K562 (cell line): Measurements from ENCODE around the gene MRPS18B. TPM values are rescaled to one million over a fixed set of nuclear protein-coding genes. Genes with fewer than 3 reads are reported as not detected.
A peak's percentile ranks its signal among the peaks of the same experiment; 100 is the strongest.

ENCODE experiments used
- BHLHE40 ChIP-seq: IDR thresholded peaks from 2 replicates; pipeline ENCODE4 v1.6.1; 2011; ENCODE audit warnings: low read length, improper control_type of control experiment
- BRD4 ChIP-seq: fragments of 200-600 bp; sonication (generic); IDR thresholded peaks from 2 replicates; pipeline ENCODE4 v1.6.1; 2017; ENCODE audit warnings: inconsistent platforms
- FOXJ3 ChIP-seq: sonication (generic); formaldehyde crosslinking; IDR thresholded peaks from 2 replicates; pipeline ENCODE4 v1.4.0; 2020; ENCODE audit warnings: mild to moderate bottlenecking, missing genetic modification reagents
- GABPB1 ChIP-seq: sonication (generic); formaldehyde crosslinking; IDR thresholded peaks from 2 replicates; pipeline ENCODE4 v1.8.0; 2022; ENCODE audit warnings: mild to moderate bottlenecking, missing genetic modification reagents
- HEY1 ChIP-seq: fragments of 250-450 bp; sonication (Bioruptor Pico); IDR thresholded peaks from 2 replicates; pipeline ENCODE4 v1.5.0; 2020; ENCODE audit warnings: mild to moderate bottlenecking, moderate library complexity, borderline replicate concordance
- IRF9 ChIP-seq: fragments of 450-650 bp; IDR thresholded peaks from 2 replicates; pipeline ENCODE4 v1.6.1; 2016; ENCODE audit warnings: missing biosample characterization, missing genetic modification characterization
- KAT8 ChIP-seq: fragments of 450-650 bp; IDR thresholded peaks from 2 replicates; pipeline ENCODE4 v1.6.1; 2016; ENCODE audit warnings: low read depth, mild to moderate bottlenecking
- NCOA6 ChIP-seq: fragments of 450-650 bp; IDR thresholded peaks from 2 replicates; pipeline ENCODE4 v1.6.1; 2017; ENCODE audit warnings: mild to moderate bottlenecking
- RFX5 ChIP-seq: IDR thresholded peaks from 2 replicates; pipeline ENCODE4 v1.6.1; 2011; ENCODE audit warnings: low read depth, mild to moderate bottlenecking, improper control_type of control experiment, low read length
- SMAD2 ChIP-seq: fragments of 150-350 bp; IDR thresholded peaks from 2 replicates; pipeline ENCODE4 v1.6.1; 2014; ENCODE audit warnings: low read depth, mild to moderate bottlenecking, low read length
- SREBF1 ChIP-seq: fragments of 150-350 bp; IDR thresholded peaks from 2 replicates; pipeline ENCODE4 v1.6.1; 2014; ENCODE audit warnings: antibody characterized with exemption, low read depth, low read length, borderline replicate concordance
- XRCC3 ChIP-seq: fragments of 450-650 bp; IDR thresholded peaks from 2 replicates; pipeline ENCODE4 v1.6.1; 2017; ENCODE audit warnings: mild to moderate bottlenecking, moderate library complexity
- ZKSCAN8 ChIP-seq: fragments of 200-800 bp; sonication (Bioruptor generic); IDR thresholded peaks from 2 replicates; pipeline ENCODE4 v1.6.1; 2016; ENCODE audit warnings: missing genetic modification characterization, missing compliant biosample characterization
- ZNF140 ChIP-seq: fragments of 250-450 bp; sonication (Bioruptor Pico); IDR thresholded peaks from 2 replicates; pipeline ENCODE4 v1.8.0; 2021; ENCODE audit warnings: moderate library complexity, mild to moderate bottlenecking, inconsistent platforms
- polyA plus RNA-seq, 8 experiments: library from polyadenylated mRNA; depleted of rRNA in 4 of 8; stranded (reverse) in 5 of 8; unstranded in 3 of 8; fragments of >200 nt; fragmentation: Nextera tagmentation in 2 of 8; fragmentation: Illumina TruSeq in 1 of 8; extraction: Ambion mirVana in 2 of 8; extraction: Trizol in 1 of 8; gene quantifications; 2 replicates each; pipeline versions ENCODE4 v1.2.1 to v1.2.3, GENCODE V29; 2011 to 2014; ENCODE audit warnings: inconsistent platforms in 1 of 8, missing spikeins in 1 of 8
- total RNA-seq, 7 experiments: library from RNA; depleted of rRNA in 6 of 7; stranded (reverse); fragments of >200 nt in 6 of 7; fragmentation: Illumina TruSeq in 2 of 7; extraction: Trizol in 2 of 7; gene quantifications; 2 replicates each; pipeline versions ENCODE4 v1.2.1 to v1.2.3, GENCODE V29; 2011 to 2021; ENCODE audit warnings: low replicate concordance in 1 of 7
- TF ChIP-seq, protein P1 (sequence below): fragments of 250-450 bp; sonication (Bioruptor Pico); IDR thresholded peaks from 2 replicates; pipeline ENCODE4 v1.4.0; 2020; ENCODE audit warnings: mild to moderate bottlenecking, moderate library complexity, borderline replicate concordance
- TF ChIP-seq, protein P2 (sequence below): fragments of 250-450 bp; sonication (Bioruptor Pico); IDR thresholded peaks from 2 replicates; pipeline ENCODE4 v1.8.0; 2022; ENCODE audit warnings: moderate library complexity, mild to moderate bottlenecking, inconsistent platforms
- TF ChIP-seq, protein P3 (sequence below): fragments of 450-650 bp; conservative IDR thresholded peaks from 2 replicates; pipeline ENCODE4 v1.6.1; 2016; ENCODE audit warnings: missing genetic modification characterization, low read depth, mild to moderate bottlenecking, control low read depth, missing compliant biosample characterization
- TF ChIP-seq, protein P4 (sequence below): fragments of 250-450 bp; sonication (Bioruptor Pico); IDR thresholded peaks from 2 replicates; pipeline ENCODE4 v1.4.0; 2020; ENCODE audit warnings: mild to moderate bottlenecking
- TF ChIP-seq, protein P5 (sequence below): sonication (generic); formaldehyde crosslinking; IDR thresholded peaks from 2 replicates; pipeline ENCODE4 v1.8.0; 2022; ENCODE audit warnings: mild to moderate bottlenecking, missing genetic modification reagents

The MRPS18B gene
- total and polyA plus RNA-seq, 9 of the 15 experiments (the other 6 are each of a cell fraction or from before 2014, with no cell fraction given), result 132 to 383 (median 178) TPM

- TF ChIP-seq, protein P1, sequence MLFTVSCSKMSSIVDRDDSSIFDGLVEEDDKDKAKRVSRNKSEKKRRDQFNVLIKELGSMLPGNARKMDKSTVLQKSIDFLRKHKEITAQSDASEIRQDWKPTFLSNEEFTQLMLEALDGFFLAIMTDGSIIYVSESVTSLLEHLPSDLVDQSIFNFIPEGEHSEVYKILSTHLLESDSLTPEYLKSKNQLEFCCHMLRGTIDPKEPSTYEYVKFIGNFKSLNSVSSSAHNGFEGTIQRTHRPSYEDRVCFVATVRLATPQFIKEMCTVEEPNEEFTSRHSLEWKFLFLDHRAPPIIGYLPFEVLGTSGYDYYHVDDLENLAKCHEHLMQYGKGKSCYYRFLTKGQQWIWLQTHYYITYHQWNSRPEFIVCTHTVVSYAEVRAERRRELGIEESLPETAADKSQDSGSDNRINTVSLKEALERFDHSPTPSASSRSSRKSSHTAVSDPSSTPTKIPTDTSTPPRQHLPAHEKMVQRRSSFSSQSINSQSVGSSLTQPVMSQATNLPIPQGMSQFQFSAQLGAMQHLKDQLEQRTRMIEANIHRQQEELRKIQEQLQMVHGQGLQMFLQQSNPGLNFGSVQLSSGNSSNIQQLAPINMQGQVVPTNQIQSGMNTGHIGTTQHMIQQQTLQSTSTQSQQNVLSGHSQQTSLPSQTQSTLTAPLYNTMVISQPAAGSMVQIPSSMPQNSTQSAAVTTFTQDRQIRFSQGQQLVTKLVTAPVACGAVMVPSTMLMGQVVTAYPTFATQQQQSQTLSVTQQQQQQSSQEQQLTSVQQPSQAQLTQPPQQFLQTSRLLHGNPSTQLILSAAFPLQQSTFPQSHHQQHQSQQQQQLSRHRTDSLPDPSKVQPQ (CRISPR knock-in tag), result no peak
- TF ChIP-seq GABPB1 (CRISPR knock-in tag) (no peak), HEY1 (CRISPR knock-in tag) (0 out of 2 replicates have a peak, but pooled peaks have one; percentile 43), NCOA6 (peak; percentile 47; the same call in 1 of the 2 replicates), SREBF1 (no peak), XRCC3 (0 out of 2 replicates have a peak, but pooled peaks have one; percentile 33), ZKSCAN8 (CRISPR knock-in tag) (peak; percentile 79; the same call in 1 of the 2 replicates), RFX5 (no peak), KAT8 (no peak), ZNF140 (no peak), FOXJ3 (CRISPR knock-in tag) (no peak), SMAD2 (no peak), BRD4 (peak; percentile 79), IRF9 (tag) (no peak), BHLHE40 (no peak)
- TF ChIP-seq, protein P2, sequence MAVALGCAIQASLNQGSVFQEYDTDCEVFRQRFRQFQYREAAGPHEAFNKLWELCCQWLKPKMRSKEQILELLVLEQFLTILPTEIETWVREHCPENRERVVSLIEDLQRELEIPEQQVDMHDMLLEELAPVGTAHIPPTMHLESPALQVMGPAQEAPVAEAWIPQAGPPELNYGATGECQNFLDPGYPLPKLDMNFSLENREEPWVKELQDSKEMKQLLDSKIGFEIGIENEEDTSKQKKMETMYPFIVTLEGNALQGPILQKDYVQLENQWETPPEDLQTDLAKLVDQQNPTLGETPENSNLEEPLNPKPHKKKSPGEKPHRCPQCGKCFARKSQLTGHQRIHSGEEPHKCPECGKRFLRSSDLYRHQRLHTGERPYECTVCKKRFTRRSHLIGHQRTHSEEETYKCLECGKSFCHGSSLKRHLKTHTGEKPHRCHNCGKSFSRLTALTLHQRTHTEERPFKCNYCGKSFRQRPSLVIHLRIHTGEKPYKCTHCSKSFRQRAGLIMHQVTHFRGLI (CRISPR knock-in tag), result no peak
- TF ChIP-seq, protein P3, sequence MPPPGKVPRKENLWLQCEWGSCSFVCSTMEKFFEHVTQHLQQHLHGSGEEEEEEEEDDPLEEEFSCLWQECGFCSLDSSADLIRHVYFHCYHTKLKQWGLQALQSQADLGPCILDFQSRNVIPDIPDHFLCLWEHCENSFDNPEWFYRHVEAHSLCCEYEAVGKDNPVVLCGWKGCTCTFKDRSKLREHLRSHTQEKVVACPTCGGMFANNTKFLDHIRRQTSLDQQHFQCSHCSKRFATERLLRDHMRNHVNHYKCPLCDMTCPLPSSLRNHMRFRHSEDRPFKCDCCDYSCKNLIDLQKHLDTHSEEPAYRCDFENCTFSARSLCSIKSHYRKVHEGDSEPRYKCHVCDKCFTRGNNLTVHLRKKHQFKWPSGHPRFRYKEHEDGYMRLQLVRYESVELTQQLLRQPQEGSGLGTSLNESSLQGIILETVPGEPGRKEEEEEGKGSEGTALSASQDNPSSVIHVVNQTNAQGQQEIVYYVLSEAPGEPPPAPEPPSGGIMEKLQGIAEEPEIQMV (tag), result no peak
- TF ChIP-seq, protein P4, sequence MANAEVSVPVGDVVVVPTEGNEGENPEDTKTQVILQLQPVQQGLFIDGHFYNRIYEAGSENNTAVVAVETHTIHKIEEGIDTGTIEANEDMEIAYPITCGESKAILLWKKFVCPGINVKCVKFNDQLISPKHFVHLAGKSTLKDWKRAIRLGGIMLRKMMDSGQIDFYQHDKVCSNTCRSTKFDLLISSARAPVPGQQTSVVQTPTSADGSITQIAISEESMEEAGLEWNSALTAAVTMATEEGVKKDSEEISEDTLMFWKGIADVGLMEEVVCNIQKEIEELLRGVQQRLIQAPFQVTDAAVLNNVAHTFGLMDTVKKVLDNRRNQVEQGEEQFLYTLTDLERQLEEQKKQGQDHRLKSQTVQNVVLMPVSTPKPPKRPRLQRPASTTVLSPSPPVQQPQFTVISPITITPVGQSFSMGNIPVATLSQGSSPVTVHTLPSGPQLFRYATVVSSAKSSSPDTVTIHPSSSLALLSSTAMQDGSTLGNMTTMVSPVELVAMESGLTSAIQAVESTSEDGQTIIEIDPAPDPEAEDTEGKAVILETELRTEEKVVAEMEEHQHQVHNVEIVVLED (CRISPR knock-in tag), result no peak
- TF ChIP-seq, protein P5, sequence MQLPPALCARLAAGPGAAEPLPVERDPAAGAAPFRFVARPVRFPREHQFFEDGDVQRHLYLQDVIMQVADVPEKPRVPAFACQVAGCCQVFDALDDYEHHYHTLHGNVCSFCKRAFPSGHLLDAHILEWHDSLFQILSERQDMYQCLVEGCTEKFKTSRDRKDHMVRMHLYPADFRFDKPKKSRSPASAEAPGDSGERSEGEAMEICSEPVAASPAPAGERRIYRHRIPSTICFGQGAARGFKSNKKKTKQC (CRISPR knock-in tag), result no peak
These were observed 2.3 kb upstream of the MRPS18B start (continued) for GRCh38 chr6:30615219-30615957.
